DMS114 treated with DMSO at 0.1 percent for 48 hours (cell line): Measurements from ENCODE around the gene PCSK6.

Experiments used
- DNase-seq: peaks from one replicate; lab custom pipeline; 2025; ENCODE audit not compliant: unreplicated experiment; lab: John Stamatoyannopoulos, UW

Gene PCSK6

GRCh38 chr15:101448336-101448735 lies 41.2 kb downstream of the PCSK6 start:
- no peak for DNase-seq

- no peak for DNase-seq
These were observed 41.9 kb downstream of the PCSK6 start for GRCh38 chr15:101447561-101448071.

- DNase-seq = no peak
These were observed 42.4 kb downstream of the PCSK6 start for GRCh38 chr15:101447168-101447533.

- no peak for DNase-seq
These were observed 42.9 kb downstream of the PCSK6 start for GRCh38 chr15:101446518-101447167.

GRCh38 chr15:101445562-101446517 lies 43.7 kb downstream of the PCSK6 start:
- DNase-seq = no peak

- no peak for DNase-seq
These were observed 44.5 kb downstream of the PCSK6 start for GRCh38 chr15:101444807-101445508.

- no peak for DNase-seq
These were observed 45.5 kb downstream of the PCSK6 start for GRCh38 chr15:101444015-101444414.

- DNase-seq = no peak
These were observed 47.2 kb downstream of the PCSK6 start for GRCh38 chr15:101442272-101442671.

- DNase-seq = no peak
These were observed 47.8 kb downstream of the PCSK6 start for GRCh38 chr15:101441696-101442095.

GRCh38 chr15:101440846-101441590 lies 48.5 kb downstream of the PCSK6 start:
- no peak for DNase-seq

GRCh38 chr15:101439920-101440319 lies 49.6 kb downstream of the PCSK6 start:
- DNase-seq = no peak

GRCh38 chr15:101439285-101439919 lies 50.1 kb downstream of the PCSK6 start:
- DNase-seq = no peak

GRCh38 chr15:101438482-101439284 lies 50.8 kb downstream of the PCSK6 start:
- DNase-seq = no peak

- no peak for DNase-seq
These were observed 51.7 kb downstream of the PCSK6 start for GRCh38 chr15:101437618-101438481.

GRCh38 chr15:101437209-101437608 lies 52.3 kb downstream of the PCSK6 start:
- no peak for DNase-seq

- DNase-seq = no peak
These were observed 53.0 kb downstream of the PCSK6 start for GRCh38 chr15:101436526-101436925.

GRCh38 chr15:101435761-101436160 lies 53.7 kb downstream of the PCSK6 start:
- no peak for DNase-seq
